Trophoblast cell (in vitro differentiated cells and primary cell): ENCODE results near the gene APRT.

ENCODE experiments used
- DNase-seq, 2 donors: peaks; one replicate each; pipeline ENCODE4 v3.0.0-alpha.2; 2016
- H2AFZ ChIP-seq: 2 replicates; pipeline ENCODE4 v1.6.1; 2013; ENCODE audit warnings: low read length, moderate library complexity, mild to moderate bottlenecking; ENCODE audit not compliant: insufficient read depth, poor library complexity
- H2AK5ac ChIP-seq: 2 replicates; pipeline ENCODE4 v1.6.1; 2013; ENCODE audit warnings: mild to moderate bottlenecking, low read length
- H2BK120ac ChIP-seq: 2 replicates; pipeline ENCODE4 v1.6.1; 2013; ENCODE audit warnings: low read length, mild to moderate bottlenecking, moderate library complexity; ENCODE audit not compliant: insufficient read depth, poor library complexity
- H2BK12ac ChIP-seq: 2 replicates; pipeline ENCODE4 v1.6.1; 2013; ENCODE audit warnings: mild to moderate bottlenecking, low read length, moderate library complexity
- H2BK5ac ChIP-seq: 2 replicates; pipeline ENCODE4 v1.6.1; 2013; ENCODE audit warnings: low read length, low read depth, moderate library complexity, mild to moderate bottlenecking; ENCODE audit not compliant: poor library complexity
- H3K14ac ChIP-seq: 2 replicates; pipeline ENCODE4 v1.6.1; 2013; ENCODE audit warnings: mild to moderate bottlenecking, low read length
- H3K18ac ChIP-seq: 2 replicates; pipeline ENCODE4 v1.6.1; 2013; ENCODE audit warnings: mild to moderate bottlenecking, low read length
- H3K23ac ChIP-seq: 2 replicates; pipeline ENCODE4 v1.6.1; 2013; ENCODE audit warnings: low read length
- H3K27ac ChIP-seq: 2 replicates; pipeline ENCODE4 v1.5.1; 2013; ENCODE audit warnings: low read depth, mild to moderate bottlenecking, inconsistent platforms, low read length, moderate library complexity
- H3K27me3 ChIP-seq: 2 replicates; pipeline ENCODE4 v1.6.1; 2013; ENCODE audit warnings: inconsistent platforms, mild to moderate bottlenecking, low read length, moderate library complexity; ENCODE audit not compliant: insufficient read depth
- H3K36me3 ChIP-seq, 2 experiments: 1 replicate in 1 of 2; 2 replicates in 1 of 2; pipeline ENCODE4 v1.6.1; 2013; ENCODE audit warnings: low read length in 2 of 2, mild to moderate bottlenecking in 2 of 2, moderate library complexity in 1 of 2; ENCODE audit not compliant: insufficient read depth in 2 of 2, control insufficient read depth in 1 of 2
- H3K4ac ChIP-seq: 2 replicates; pipeline ENCODE4 v1.6.1; 2013; ENCODE audit warnings: low read depth, mild to moderate bottlenecking, low read length, moderate library complexity
- H3K4me1 ChIP-seq, 2 experiments: 1 replicate in 1 of 2; 2 replicates in 1 of 2; pipeline ENCODE4 v1.6.1; 2013; ENCODE audit warnings: low read length in 2 of 2, mild to moderate bottlenecking in 2 of 2, moderate library complexity in 1 of 2; ENCODE audit not compliant: insufficient read depth in 2 of 2, control insufficient read depth in 1 of 2
- H3K4me2 ChIP-seq: 2 replicates; pipeline ENCODE4 v1.6.1; 2013; ENCODE audit warnings: inconsistent platforms, mild to moderate bottlenecking, low read length, moderate library complexity
- H3K4me3 ChIP-seq: 2 replicates; pipeline ENCODE4 v1.5.1; 2013; ENCODE audit warnings: mild to moderate bottlenecking, low read depth, low read length, inconsistent platforms
- H3K79me1 ChIP-seq: one replicate; pipeline ENCODE4 v1.6.1; 2013; ENCODE audit warnings: low read length
- H3K79me2 ChIP-seq: 2 replicates; pipeline ENCODE4 v1.6.1; 2013; ENCODE audit warnings: low read length, mild to moderate bottlenecking; ENCODE audit not compliant: control insufficient read depth, insufficient read depth, poor library complexity
- H3K9ac ChIP-seq: 2 replicates; pipeline ENCODE4 v1.6.1; 2013; ENCODE audit warnings: mild to moderate bottlenecking, low read length
- H3K9me3 ChIP-seq: 2 replicates; pipeline ENCODE4 v1.6.1; 2013; ENCODE audit warnings: low read depth, mild to moderate bottlenecking, control low read depth, inconsistent platforms, low read length; ENCODE audit not compliant: insufficient read depth
- H4K12ac ChIP-seq: 2 replicates; pipeline ENCODE4 v1.6.1; 2013; ENCODE audit warnings: low read depth, mild to moderate bottlenecking, low read length, moderate library complexity
- H4K8ac ChIP-seq: 2 replicates; pipeline ENCODE4 v1.6.1; 2013; ENCODE audit warnings: low read depth, mild to moderate bottlenecking, low read length, moderate library complexity
- H4K91ac ChIP-seq: one replicate; pipeline ENCODE4 v1.6.1; 2013; ENCODE audit warnings: low read depth, mild to moderate bottlenecking, low read length, moderate library complexity
- WGBS: extraction: QIAGEN DNeasy Blood & Tissue Kit; methylation state at CpG from one replicate; pipeline ENCODE4 v1.1.7; 2013; ENCODE audit warnings: missing lambda C conversion rate; ENCODE audit not compliant: insufficient read length, insufficient coverage; ENCODE audit errors: extremely low coverage; 5-methylcytosine and 5-hydroxymethylcytosine counted together

The APRT gene

DNA sequence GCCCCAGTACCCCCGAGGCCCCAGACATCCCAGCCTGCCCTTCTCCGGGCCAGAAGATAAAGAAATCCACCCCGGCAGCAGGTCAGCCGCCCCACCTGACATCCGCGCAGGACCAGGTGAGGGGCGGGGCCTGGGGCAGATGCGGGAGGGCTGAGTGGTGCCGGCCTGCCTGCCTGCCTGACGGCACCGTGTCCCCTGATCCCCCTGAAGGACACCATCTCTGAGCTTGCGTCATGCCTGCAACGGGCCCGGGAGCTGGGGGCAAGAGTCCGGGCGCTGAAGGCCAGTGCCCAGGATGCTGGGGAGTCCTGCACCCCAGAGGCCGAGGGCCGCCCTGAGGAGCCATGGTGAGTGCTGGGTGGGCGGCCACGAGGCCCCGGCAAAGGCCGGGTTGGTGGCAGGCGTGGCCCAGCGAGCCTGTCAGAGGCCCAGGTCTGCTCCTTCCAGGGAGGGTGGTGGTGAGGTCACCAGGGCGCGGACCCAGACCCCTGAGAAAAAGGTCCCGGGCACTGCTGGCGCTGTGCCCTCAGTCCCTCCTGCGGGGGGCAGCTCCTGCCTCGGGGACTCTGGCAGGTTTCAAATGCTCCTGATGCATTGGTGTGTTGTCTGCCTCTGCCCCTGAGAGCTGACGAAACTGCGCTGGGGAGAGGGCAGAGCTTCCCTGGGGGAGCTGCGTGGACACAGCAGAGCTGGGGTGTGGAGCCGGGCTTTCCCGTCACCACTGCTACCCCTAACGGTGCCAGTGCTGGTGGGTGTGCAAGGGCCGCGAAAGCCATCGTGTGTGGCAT lies 7.0 kb downstream of the APRT start:
- H3K4me1 ChIP-seq: peaks cover 8 to 13% of the 10 kb centered on the region in 2 experiments
- peaks cover 9% of the 10 kb centered on the region for H3K79me1 ChIP-seq
- peak overlapping the region; percentile 88 for H3K9ac ChIP-seq
- H3K79me2 ChIP-seq: peaks cover 9% of the 10 kb centered on the region
- H3K4me3 ChIP-seq: peak overlapping the region; percentile 80
- no peak overlapping the region for H2BK5ac ChIP-seq
- peak overlapping the region; percentile 68 for H3K4me2 ChIP-seq
- H2BK12ac ChIP-seq: no peak overlapping the region
- peak in 1 of 2 donors; percentile 58 for DNase-seq
- peak overlapping the region; percentile 14 for H4K8ac ChIP-seq
- peak overlapping the region; percentile 63 for H3K4ac ChIP-seq
- no peak overlapping the region for H2AFZ ChIP-seq
- H3K23ac ChIP-seq: no peak overlapping the region
- no peak overlapping the region for H3K27ac ChIP-seq
- H3K27me3 ChIP-seq: no peaks in the 10 kb centered on the region
- no peak overlapping the region for H4K12ac ChIP-seq
- peak overlapping the region; percentile 15 for H4K91ac ChIP-seq
- WGBS: no CpG with 5 or more reads among the region's 39 CpGs
- peak overlapping the region; percentile 65 for H3K18ac ChIP-seq
- peaks cover 46 to 49% of the 10 kb centered on the region in 2 experiments for H3K36me3 ChIP-seq
- no peak overlapping the region for H2AK5ac ChIP-seq
- peak overlapping the region; percentile 19 for H2BK120ac ChIP-seq
- H3K9me3 ChIP-seq: no peaks in the 10 kb centered on the region
- peak overlapping the region; percentile 50 for H3K14ac ChIP-seq

- H3K4me3 ChIP-seq: peak overlapping the region; percentile 80
- H3K36me3 ChIP-seq: peaks cover 41 to 43% of the 10 kb centered on the region in 2 experiments
- H2BK12ac ChIP-seq: no peak overlapping the region
- H3K79me1 ChIP-seq: peaks cover 9% of the 10 kb centered on the region
- H3K23ac ChIP-seq: no peak overlapping the region
- H3K27me3 ChIP-seq: no peaks in the 10 kb centered on the region
- peak overlapping the region; percentile 14 for H4K8ac ChIP-seq
- H3K79me2 ChIP-seq: peaks cover 9% of the 10 kb centered on the region
- H2AFZ ChIP-seq: no peak overlapping the region
- H3K14ac ChIP-seq: peak overlapping the region; percentile 50
- peak overlapping the region; percentile 65 for H3K18ac ChIP-seq
- no peak overlapping the region for H3K27ac ChIP-seq
- no CpG with 5 or more reads among the region's 16 CpGs for WGBS
- no peaks in the 10 kb centered on the region for H3K9me3 ChIP-seq
- peaks cover 8 to 13% of the 10 kb centered on the region in 2 experiments for H3K4me1 ChIP-seq
- no peak overlapping the region for H4K12ac ChIP-seq
- H3K4me2 ChIP-seq: peak overlapping the region; percentile 68
- H2AK5ac ChIP-seq: no peak overlapping the region
- peak overlapping the region; percentile 88 for H3K9ac ChIP-seq
- H2BK120ac ChIP-seq: peak overlapping the region; percentile 19
- peak overlapping the region; percentile 10 for H2BK5ac ChIP-seq
- DNase-seq: no peak
- H3K4ac ChIP-seq: peak overlapping the region; percentile 63
- H4K91ac ChIP-seq: peak overlapping the region; percentile 15
These were observed 7.6 kb downstream of the APRT start for GRCh38 chr16:88804173-88804551.

GRCh38 chr16:88803264-88803987 lies 8.3 kb downstream of the APRT start, which contains the start of gene CDT1:
CDT1 (plus strand) TSS chr16:88803789; CDS start chr16:88803832, 43 bp downstream.
- peak within 1 kb of the TSS; percentile 70 for H2BK120ac ChIP-seq
- peak within 1 kb of the TSS; percentile 67 for H3K18ac ChIP-seq
- no peak within 1 kb of the TSS for H2BK12ac ChIP-seq
- peak within 1 kb of the TSS; percentile 94 for H4K8ac ChIP-seq
- H3K9ac ChIP-seq: peak within 1 kb of the TSS; percentile 88
- WGBS: no CpG with 5 or more reads among the region's 98 CpGs
- no peaks in the 10 kb centered on the region for H3K27me3 ChIP-seq
- peaks cover 2% of the 10 kb centered on the region for H3K9me3 ChIP-seq
- H3K79me2 ChIP-seq: peaks cover 9% of the 10 kb centered on the region
- H2AFZ ChIP-seq: peak within 1 kb of the TSS; percentile 89
- H3K4me3 ChIP-seq: peak within 1 kb of the TSS; percentile 80
- H2BK5ac ChIP-seq: peak within 1 kb of the TSS; percentile 66
- peak within 1 kb of the TSS; percentile 80 for H3K14ac ChIP-seq
- H3K4ac ChIP-seq: peak within 1 kb of the TSS; percentile 77
- peak; percentile 53 to 88 for DNase-seq
- H3K79me1 ChIP-seq: peaks cover 9% of the 10 kb centered on the region
- H3K23ac ChIP-seq: no peak within 1 kb of the TSS
- H4K12ac ChIP-seq: peak within 1 kb of the TSS; percentile 93
- peaks cover 35 to 37% of the 10 kb centered on the region in 2 experiments for H3K36me3 ChIP-seq
- peak within 1 kb of the TSS; percentile 85 for H4K91ac ChIP-seq
- peaks cover 8 to 13% of the 10 kb centered on the region in 2 experiments for H3K4me1 ChIP-seq
- peak within 1 kb of the TSS; percentile 63 for H3K27ac ChIP-seq
- H2AK5ac ChIP-seq: peak within 1 kb of the TSS; percentile 83
- H3K4me2 ChIP-seq: peak within 1 kb of the TSS; percentile 71

GRCh38 chr16:88800277-88800592 lies 11.5 kb downstream of the APRT start:
- Histone ChIP-seq H2BK5ac (no peak overlapping the region), H3K14ac (no peak overlapping the region), H3K27me3 (no peaks in the 10 kb centered on the region), H4K91ac (no peak overlapping the region), H2AK5ac (no peak overlapping the region), H3K27ac (no peak overlapping the region), H3K4me1 (peaks cover 8 to 13% of the 10 kb centered on the region in 2 experiments), H3K23ac (no peak overlapping the region), H3K36me3 (peaks cover 3 to 5% of the 10 kb centered on the region in 2 experiments), H3K79me2 (peaks cover 9% of the 10 kb centered on the region), H3K4me3 (no peak overlapping the region), H3K9me3 (peaks cover 4% of the 10 kb centered on the region), H3K79me1 (peaks cover 9% of the 10 kb centered on the region), H2BK12ac (no peak overlapping the region), H4K12ac (no peak overlapping the region), H3K18ac (no peak overlapping the region), H3K4me2 (no peak overlapping the region), H2AFZ (no peak overlapping the region), H3K9ac (no peak overlapping the region), H3K4ac (no peak overlapping the region), H2BK120ac (no peak overlapping the region), H4K8ac (no peak overlapping the region)
- WGBS: no CpG with 5 or more reads among the region's 6 CpGs
- no peak for DNase-seq
